ENCODE results near the gene CNTN5.

Gene CNTN5

GRCh38 chr11:99241066-99241465, 220.3 kb downstream of the CNTN5 start:
- TF ChIP-seq CTCF (IDR thresholded peaks at IDR 0.05) = no peak

GRCh38 chr11:99244613-99245012, 223.9 kb downstream of the CNTN5 start:
- no peak for TF ChIP-seq CTCF (IDR thresholded peaks at IDR 0.05)

GRCh38 chr11:99246199-99246598, 225.4 kb downstream of the CNTN5 start:
- no peak for TF ChIP-seq CTCF (IDR thresholded peaks at IDR 0.05)

GRCh38 chr11:99256614-99257013, 235.9 kb downstream of the CNTN5 start:
- TF ChIP-seq CTCF (IDR thresholded peaks at IDR 0.05) = no peak

- no peak for TF ChIP-seq CTCF (IDR thresholded peaks at IDR 0.05)
These were observed 236.4 kb downstream of the CNTN5 start for GRCh38 chr11:99257131-99257530.

GRCh38 chr11:99260696-99261095, 239.9 kb downstream of the CNTN5 start:
- no peak for TF ChIP-seq CTCF (IDR thresholded peaks at IDR 0.05)

- TF ChIP-seq CTCF (IDR thresholded peaks at IDR 0.05) = no peak
These were observed 248.1 kb downstream of the CNTN5 start for GRCh38 chr11:99268886-99269285.

- no peak for TF ChIP-seq CTCF (IDR thresholded peaks at IDR 0.05)
These were observed 250.8 kb downstream of the CNTN5 start for GRCh38 chr11:99271527-99271926.
